Stimulated activated CD8-positive, alpha-beta memory T cell treated with anti-CD3 and anti-CD28 coated beads, Interleukin-12 subunit alpha, Interleukin-12 subunit beta, amount 100 ng/mL, for 24 hours (primary cell): ENCODE measurements around the gene ASIC4.
A peak's percentile ranks its signal among the peaks of the same experiment; 100 is the strongest.

Source experiments
- DNase-seq: peaks from one replicate; pipeline ENCODE4 v3.0.0-alpha.2; 2020; ENCODE audit errors: extremely low read depth

The ASIC4 gene

DNA sequence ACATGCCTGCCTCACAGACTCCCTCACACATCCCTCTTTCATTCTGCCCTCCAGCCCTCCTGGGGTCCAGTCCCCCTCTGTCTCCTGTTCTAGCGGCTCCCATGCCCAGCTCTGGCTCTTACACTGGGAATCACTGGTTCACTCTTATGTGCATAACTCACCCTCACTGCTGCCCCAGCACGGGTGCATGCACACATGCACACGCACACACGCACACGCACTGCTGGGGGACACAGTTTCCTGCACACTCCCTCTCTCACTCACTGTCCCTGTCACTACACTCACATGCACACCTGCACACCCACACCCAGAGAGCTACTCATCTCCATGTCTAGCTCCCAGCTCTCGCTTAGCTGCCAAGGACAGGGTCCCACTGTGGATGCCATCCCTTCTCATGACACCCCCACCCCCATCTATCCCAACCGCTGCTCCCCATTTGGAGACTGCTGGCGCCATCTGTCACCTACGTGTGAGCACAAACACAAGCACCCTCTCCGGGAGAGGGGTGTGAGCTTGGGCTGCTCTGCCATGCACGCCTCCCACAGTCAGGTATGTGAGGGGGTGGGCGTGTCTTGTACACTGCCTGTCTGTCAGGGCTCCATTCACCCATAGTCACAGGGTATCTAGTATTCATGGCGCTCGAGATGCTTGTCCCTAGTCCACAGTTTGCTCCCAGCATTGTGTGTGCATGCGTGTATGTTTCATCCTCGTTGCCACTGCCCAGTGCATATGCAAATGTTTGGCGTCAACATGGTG, 1.8 kb downstream of the ASIC4 start:
- no peak for DNase-seq

DNA sequence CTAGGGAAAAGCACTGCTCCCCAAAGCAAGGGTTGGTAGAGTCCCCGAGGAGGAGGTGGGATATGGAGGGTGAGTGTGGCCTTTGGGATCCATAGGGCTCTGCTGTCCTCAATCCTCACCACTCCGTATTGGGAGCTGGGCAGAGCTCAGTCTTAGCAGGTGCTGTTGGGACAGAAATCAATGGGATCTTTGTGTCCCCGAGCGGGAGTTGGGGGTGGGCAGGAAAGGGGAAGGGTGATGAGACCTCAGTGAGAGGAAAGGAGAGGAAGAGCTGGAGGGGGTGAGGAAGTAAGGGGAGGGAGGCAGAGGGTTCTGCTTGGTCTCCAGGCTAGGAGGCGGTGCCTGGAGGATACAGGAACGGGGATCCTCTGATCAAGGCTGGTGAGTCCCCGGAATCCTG, 2.6 kb downstream of the ASIC4 start:
- no peak for DNase-seq

- DNase-seq, result no peak
Measured at GRCh38 chr2:219517954-219518778, 3.9 kb downstream of the ASIC4 start.

DNA sequence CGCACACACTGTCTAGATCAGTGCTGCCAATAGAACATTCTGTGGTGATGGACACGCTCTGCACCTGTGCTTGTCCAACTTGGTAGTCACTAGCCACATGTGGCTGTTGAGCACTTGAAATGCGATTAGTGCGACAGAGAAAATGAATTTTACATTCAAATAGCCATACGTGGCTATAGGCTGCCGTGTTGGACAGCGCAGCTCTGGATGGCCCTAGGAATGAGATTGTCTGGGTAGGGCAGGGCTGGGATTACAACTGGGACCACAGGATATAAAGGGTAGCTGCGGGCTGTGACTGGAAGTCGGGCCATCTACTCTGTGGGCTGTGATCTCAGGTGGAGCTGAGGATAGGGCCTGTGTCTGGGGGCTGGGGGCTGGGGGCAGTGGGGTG, 5.2 kb downstream of the ASIC4 start:
- no peak for DNase-seq

DNA sequence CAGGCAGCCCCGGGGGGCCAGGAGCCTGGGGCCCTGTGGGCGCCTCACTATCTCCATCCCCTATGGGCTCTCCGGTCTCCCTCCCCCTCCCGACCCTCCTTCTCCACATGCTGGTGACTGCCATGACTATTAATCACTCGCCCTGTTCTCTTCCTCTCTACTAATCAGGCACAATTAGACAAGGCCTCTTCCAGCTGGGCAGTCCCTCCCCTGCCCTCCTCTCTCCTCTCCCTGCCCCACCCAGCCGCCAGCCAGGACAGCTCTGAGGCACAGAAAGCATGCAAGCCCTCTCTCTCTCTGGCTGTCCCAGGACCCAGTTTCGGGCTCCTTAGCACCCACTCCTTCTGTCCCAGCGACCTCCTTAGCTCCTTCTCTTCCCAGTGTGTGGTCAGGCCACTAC, 5.8 kb downstream of the ASIC4 start:
- DNase-seq, result no peak

DNA sequence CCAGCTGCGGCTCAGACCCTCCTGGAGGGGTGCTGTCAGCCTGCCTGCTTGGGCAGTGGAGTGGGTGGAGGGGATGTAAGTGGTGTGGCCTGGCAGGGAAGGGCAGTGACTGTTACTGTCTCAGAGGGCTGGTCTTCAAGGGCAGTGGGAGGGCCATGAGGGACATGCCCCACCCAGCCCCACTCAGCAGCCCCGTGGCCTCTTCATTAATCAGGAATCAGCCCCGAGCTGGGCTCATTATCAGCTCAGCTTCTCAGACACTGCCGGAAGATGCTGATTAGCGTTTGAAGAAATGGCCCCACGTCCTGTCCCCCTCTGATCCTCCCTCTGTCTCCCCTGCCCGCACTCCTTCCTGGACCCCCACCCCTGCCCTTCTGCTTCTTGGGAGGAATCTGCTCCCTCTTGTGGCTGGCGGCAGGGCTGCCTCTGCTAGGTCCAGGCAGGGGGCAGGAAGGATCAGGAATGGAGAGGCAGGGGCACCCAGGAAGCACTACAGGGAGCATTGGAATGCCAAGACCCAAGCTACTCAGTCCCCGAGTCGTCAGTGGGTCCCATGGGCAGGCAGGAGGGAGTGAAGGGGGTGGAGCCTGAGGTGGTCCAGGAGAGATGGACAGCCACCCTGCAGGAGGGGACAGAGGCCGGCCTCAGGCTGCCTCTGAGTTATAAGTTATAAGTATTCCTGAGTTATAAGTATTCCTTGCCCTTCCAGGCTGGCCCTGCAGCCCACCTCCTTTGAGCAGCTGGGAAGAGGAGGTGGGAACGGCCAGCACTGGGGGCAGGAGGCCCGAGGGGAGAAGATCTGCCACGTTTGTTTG, 7.0 kb downstream of the ASIC4 start:
- no peak for DNase-seq

DNA sequence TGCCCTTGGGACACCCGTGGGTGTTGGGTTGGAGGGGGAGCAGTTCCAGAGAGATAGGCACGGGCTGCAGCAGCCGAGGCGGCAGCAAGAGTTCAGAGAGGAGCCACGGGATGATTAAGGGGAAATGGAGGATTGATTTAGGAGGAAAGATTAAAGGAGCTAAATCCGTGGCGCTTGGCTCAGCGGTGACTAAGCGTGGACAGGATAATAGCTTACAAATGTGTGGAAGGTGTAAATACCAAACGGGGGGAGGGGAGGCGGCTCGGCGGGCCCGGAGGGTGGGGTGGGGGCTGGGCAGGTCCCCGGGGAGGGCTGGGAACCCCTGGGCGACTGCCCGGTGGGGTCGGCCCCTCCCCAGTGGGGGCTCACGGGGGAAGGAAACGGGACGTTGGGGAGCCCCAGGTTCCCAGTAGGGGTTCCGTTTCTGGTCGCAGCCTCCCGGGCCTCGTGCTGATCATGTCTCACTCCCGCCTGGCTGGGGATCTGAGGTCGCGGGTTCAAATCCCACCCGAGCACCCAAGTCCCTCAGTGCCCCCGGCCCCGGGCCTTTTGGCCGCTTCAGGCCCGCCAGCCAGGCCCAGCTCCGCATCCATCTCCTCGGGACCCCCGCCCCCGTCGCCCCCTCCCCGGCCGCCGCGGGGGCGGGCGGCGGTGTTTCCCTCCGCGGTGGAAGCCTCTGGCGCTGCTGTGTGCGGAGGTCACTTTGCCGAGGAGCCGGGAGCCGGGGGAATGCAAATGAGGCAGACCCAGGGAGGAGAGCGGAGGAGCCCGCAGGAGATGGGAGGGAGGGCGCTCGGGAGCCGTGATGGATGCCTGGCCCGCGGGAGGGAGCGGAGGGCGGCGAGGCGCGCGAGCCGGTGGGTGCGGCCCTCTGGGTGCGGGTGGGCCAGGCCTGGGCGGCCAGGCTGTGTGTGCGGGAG, 8.1 kb downstream of the ASIC4 start:
- no peak for DNase-seq

- DNase-seq, result no peak
Measured at GRCh38 chr2:219523031-219523671, 8.9 kb downstream of the ASIC4 start.

DNA sequence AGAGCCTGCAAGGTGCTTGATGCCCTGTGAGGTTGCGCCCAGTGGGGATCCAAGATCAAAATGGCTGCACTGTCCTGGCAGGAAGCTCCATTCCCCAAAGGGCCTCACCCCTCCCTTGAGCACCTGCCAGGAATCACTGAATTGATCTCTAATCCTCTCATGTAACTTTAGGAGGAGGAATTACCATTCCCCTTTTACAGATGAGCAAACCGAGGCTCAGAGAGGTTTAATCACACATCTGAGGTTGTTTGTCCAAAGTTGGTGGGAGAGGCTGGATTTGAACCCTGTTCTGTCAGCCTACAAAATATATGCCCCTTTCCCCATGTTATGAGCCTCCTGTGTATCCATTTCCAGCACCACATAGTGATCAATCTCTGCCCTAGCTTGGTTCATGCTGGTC, 10.5 kb downstream of the ASIC4 start:
- no peak for DNase-seq

- no peak for DNase-seq
Measured at GRCh38 chr2:219525533-219526232, 11.4 kb downstream of the ASIC4 start.

DNA sequence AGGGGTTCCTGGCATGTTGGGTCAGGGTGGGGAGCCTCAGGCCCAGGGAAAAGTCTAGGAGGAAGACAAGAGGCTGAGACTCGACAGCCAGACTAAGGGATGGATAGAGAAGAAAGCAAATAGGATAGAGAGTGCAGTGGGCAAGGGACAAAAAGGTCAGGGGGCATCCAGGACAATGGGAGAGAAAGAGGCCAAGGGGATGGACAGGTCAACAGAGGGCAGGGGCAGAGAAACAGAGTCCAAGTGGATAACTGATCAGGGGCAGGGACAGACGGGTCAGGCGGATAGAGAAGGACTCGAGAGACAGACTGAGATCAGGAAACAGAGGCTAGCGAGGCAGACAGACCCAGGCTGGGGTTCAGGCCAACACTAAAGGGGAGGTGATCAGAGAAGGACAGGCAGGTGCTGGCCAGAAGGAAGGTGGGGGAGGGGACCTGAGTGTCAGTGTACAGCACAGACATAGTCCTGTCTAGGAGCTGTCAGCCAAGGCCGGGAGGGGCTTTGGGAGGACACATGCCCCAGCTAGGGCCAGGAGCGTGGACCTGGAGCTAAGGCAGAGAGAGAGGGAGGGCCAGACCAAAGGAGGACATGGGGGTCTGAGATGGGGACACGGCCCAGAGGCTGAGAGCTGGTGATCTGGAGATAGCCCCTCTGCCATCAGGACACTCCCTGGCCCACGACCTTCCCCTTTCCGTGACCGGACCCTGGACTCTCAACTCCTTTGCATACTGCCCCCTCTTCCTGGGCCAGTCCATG, 12.2 kb downstream of the ASIC4 start:
- DNase-seq, result no peak

DNA sequence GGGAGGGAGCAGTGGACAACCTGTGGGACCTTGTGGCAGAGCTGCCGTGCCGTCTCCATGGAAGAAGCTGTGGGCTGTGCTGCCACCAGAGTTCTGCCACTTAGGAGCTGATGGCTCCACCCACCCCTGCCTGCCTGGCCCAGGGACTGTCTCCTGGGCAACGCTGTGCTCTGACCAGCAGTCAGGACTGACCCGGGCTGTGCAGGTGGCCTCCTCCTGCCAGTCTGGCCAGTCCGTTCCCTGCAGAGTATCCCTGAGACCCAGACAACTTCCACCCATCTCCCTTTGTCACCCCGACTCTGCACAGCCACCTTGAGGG, 12.8 kb downstream of the ASIC4 start:
- DNase-seq, result no peak

- DNase-seq, result no peak
Measured at GRCh38 chr2:219527472-219527871, 13.2 kb downstream of the ASIC4 start.

DNA sequence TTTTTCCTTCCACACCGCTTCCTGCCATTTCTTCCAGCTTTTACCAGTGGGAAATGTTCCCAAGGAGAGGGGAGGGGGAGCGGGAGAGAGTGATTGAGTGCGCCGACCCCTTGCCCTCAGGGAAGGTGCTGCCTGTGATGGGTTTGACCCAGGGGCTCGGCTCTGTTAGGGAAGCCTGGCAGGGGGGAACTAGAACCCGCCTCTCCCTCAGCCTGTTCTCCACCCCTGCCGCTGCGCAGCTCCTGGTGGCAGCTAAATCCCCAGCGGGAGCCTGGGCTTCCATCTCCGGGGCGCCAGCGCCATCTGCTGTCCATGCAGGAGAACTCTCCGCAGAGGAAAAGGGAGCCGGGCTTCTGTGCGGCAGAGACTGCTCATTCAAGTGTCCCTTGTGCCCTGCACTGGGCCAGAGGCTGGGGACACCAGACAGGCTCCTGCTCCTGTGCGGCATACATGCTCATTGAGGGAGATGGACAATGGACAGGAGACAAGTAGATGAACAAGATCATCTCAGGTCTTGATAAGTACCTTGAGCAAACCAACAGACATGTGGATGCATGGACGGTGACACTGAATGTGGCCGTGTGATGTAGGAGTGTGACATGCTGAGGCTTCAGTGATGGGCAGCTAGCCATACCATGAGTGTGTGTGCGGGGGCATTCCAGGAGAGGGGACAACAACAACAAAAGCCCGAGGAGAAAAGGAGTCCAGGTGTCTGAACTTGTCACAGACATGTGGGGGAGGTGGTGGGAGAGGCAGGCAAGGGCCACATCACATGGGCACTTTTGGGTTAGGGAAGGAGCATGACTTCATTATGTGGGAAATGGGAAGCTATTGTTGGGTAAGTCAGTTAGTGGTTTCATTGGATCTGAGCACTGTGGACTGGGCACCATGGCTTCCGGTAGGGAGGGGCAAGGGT, 16.0 kb downstream of the ASIC4 start:
- peak; percentile 52 for DNase-seq

GRCh38 chr2:219531639-219532377, 17.5 kb downstream of the ASIC4 start:
- no peak for DNase-seq

- DNase-seq, result no peak
Measured at GRCh38 chr2:219532378-219532649, 18.0 kb downstream of the ASIC4 start.

DNA sequence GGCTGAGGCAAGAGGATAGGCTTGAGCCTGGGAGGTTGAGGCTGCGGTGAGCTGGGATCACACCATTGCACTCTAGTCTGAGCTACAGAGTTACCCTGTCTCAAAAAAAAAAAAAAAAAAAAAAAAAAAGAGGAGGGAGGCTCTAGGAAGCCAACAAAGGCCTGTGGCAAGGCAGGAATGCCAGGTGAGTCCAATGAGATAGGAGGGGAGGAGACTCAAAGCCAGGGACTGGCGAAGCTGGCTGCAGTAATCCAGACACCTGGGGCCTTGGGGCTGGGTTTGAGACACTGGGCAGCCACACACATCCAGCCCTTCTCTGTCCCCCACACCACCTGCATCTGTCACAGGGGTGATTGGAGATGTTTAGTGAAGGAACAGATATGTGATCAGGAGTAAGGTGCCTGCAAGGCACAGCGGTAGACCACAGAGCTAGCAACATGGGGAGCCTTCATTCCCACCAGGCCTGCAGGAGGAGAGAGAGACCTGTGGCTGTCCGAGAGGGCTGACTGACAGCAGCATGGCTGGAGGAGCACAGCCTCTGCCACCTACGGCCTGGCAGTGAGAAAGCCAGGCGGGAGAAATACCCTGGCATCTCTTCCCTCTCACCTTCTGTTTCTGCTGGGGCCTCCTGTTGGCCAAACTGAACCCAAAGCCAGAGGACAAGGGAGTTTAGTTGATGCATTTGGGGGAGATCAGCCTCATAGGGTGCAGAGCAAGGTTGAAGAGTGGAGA, 19.8 kb downstream of the ASIC4 start:
- no peak for DNase-seq
